ENCODE measurements around the gene NDUFV1.

- TF ChIP-seq POLR2AphosphoS5 (IDR thresholded peaks at IDR 0.05) (no peak), CTCF (IDR thresholded peaks at IDR 0.05) (no peak), POLR2A (IDR thresholded peaks at IDR 0.05) (no peak)
Observed at GRCh38 chr11:67616431-67617242, 9.9 kb downstream of the NDUFV1 start.

Data from breast epithelium (tissue), 3 donors.